GM13977 (cell line): Measurements from ENCODE around the gene MVB12A.

ENCODE experiments used
- DNase-seq: peaks from one replicate; pipeline ENCODE4 v3.0.0; 2012; ENCODE audit warnings: low spot score
- CTCF ChIP-seq: IDR thresholded peaks from 2 replicates; pipeline ENCODE4 v1.5.1; 2012; ENCODE audit warnings: mild to moderate bottlenecking, control low read depth; ENCODE audit not compliant: insufficient read depth; ENCODE audit errors: extremely low read depth, missing control alignments
- in situ Hi-C: fragments of 300-500 bp; cut with MboI; formaldehyde crosslinking; loops from one replicate; pipeline ENCODE4 v1.12.0; 2022; ENCODE audit warnings: low sequenced_read_pairs, low pct_unique_long_range_greater_than_20kb, mixed read lengths, inconsistent platforms; ENCODE audit not compliant: unreplicated experiment

Gene MVB12A

GRCh38 chr19:17404621-17405249 lies 15.1 kb upstream of the MVB12A start:
- TF ChIP-seq CTCF, result no peak
- DNase-seq, result no peak
- in situ Hi-C loops, result no loop called here

- DNase-seq, result peak; percentile 95
- TF ChIP-seq CTCF, result no peak
- in situ Hi-C loops, result no loop called here
These were observed 14.4 kb upstream of the MVB12A start, which contains the start of gene BST2 for GRCh38 chr19:17405250-17406045. TSS of gene BST2 (minus strand) at chr19:17405630. CDS start at chr19:17405575, 55 bp downstream.

GRCh38 chr19:17406046-17406886 lies 13.6 kb upstream of the MVB12A start:
- DNase-seq, result no peak
- no peak for TF ChIP-seq CTCF
- in situ Hi-C loops, result no loop called here

GRCh38 chr19:17406887-17407196 lies 13.0 kb upstream of the MVB12A start:
- DNase-seq, result no peak
- in situ Hi-C loops, result no loop called here
- no peak for TF ChIP-seq CTCF

- DNase-seq, result no peak
- in situ Hi-C loops, result no loop called here
- no peak for TF ChIP-seq CTCF
These were observed 9.9 kb upstream of the MVB12A start for GRCh38 chr19:17409990-17410389.

- in situ Hi-C loops, result no loop called here
- DNase-seq, result no peak
These were observed 8.0 kb upstream of the MVB12A start for GRCh38 chr19:17411801-17412200.

More at GRCh38 chr19:17411801-17412200, 8.0 kb upstream of the MVB12A start:
- TF ChIP-seq CTCF, result no peak
